MM.1S (cell line): ENCODE results near the gene CELF4.

Experiments
- EZH2 ChIP-seq: fragments of 300-600 bp; sonication (generic); optimal IDR thresholded peaks from 2 replicates; pipeline ENCODE3; 2017; ENCODE audit warnings: low read depth, mild to moderate bottlenecking, antibody characterized with exemption, low read length, mixed read lengths
- EZH2phosphoT487 ChIP-seq: fragments of 300-600 bp; sonication (generic); IDR thresholded peaks from 2 replicates; pipeline ENCODE4 v1.6.1; 2018; ENCODE audit warnings: antibody characterized with exemption, low read length
- TF ChIP-seq, protein P1 (sequence below): fragments of 300-600 bp; sonication (generic); IDR thresholded peaks from 2 replicates; pipeline ENCODE4 v1.5.1; 2016; ENCODE audit warnings: antibody characterized with exemption, low read length, mixed read lengths

- TF ChIP-seq, protein P1, sequence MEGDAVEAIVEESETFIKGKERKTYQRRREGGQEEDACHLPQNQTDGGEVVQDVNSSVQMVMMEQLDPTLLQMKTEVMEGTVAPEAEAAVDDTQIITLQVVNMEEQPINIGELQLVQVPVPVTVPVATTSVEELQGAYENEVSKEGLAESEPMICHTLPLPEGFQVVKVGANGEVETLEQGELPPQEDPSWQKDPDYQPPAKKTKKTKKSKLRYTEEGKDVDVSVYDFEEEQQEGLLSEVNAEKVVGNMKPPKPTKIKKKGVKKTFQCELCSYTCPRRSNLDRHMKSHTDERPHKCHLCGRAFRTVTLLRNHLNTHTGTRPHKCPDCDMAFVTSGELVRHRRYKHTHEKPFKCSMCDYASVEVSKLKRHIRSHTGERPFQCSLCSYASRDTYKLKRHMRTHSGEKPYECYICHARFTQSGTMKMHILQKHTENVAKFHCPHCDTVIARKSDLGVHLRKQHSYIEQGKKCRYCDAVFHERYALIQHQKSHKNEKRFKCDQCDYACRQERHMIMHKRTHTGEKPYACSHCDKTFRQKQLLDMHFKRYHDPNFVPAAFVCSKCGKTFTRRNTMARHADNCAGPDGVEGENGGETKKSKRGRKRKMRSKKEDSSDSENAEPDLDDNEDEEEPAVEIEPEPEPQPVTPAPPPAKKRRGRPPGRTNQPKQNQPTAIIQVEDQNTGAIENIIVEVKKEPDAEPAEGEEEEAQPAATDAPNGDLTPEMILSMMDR = no peak
- TF ChIP-seq EZH2phosphoT487 (no peak), EZH2 (no peak)
Observed at GRCh38 chr18:37493352-37493935, 72.2 kb downstream of the CELF4 start.
